Measurements from ENCODE around the gene ADH4.
A peak's percentile ranks its signal among the peaks of the same experiment; 100 is the strongest.

- TF ChIP-seq, protein P1, sequence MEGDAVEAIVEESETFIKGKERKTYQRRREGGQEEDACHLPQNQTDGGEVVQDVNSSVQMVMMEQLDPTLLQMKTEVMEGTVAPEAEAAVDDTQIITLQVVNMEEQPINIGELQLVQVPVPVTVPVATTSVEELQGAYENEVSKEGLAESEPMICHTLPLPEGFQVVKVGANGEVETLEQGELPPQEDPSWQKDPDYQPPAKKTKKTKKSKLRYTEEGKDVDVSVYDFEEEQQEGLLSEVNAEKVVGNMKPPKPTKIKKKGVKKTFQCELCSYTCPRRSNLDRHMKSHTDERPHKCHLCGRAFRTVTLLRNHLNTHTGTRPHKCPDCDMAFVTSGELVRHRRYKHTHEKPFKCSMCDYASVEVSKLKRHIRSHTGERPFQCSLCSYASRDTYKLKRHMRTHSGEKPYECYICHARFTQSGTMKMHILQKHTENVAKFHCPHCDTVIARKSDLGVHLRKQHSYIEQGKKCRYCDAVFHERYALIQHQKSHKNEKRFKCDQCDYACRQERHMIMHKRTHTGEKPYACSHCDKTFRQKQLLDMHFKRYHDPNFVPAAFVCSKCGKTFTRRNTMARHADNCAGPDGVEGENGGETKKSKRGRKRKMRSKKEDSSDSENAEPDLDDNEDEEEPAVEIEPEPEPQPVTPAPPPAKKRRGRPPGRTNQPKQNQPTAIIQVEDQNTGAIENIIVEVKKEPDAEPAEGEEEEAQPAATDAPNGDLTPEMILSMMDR (IDR thresholded peaks at IDR 0.05 in 2 of 3, conservative IDR thresholded peaks at IDR 0.05 in 1 of 3; ENCODE audit: borderline replicate concordance in 1 of 3, insufficient read depth in 1 of 3, low read depth in 2 of 3, low read length in 2 of 3), result peak; percentile 13 to 55 (median 40); a peak in 4 of 6 replicates
- TF ChIP-seq POLR2AphosphoS5 (IDR thresholded peaks at IDR 0.05; ENCODE audit: low read depth, low read length), result no peak
- TF ChIP-seq EZH2 (IDR thresholded peaks at IDR 0.05), result no peak
- no peak for TF ChIP-seq MAX (IDR thresholded peaks at IDR 0.05)
- no peak for TF ChIP-seq JUND (IDR thresholded peaks at IDR 0.05)
- TF ChIP-seq ATF3 (IDR thresholded peaks at IDR 0.05), result no peak
- TF ChIP-seq POLR2A (IDR thresholded peaks at IDR 0.05; ENCODE audit: borderline replicate concordance, extremely low read depth, insufficient read depth, insufficient read length), result no peak
- TF ChIP-seq ZNF274 (IDR thresholded peaks at IDR 0.05; ENCODE audit: low read depth, low read length), result no peak
- TF ChIP-seq SRF (IDR thresholded peaks at IDR 0.05; ENCODE audit: low read depth), result no peak
- TF ChIP-seq SIN3A (IDR thresholded peaks at IDR 0.05; ENCODE audit: low read depth), result no peak
- TF ChIP-seq YY1 (IDR thresholded peaks at IDR 0.05; ENCODE audit: extremely low read depth, insufficient replicate concordance, low read depth, low read length), result no peak
- no peak for TF ChIP-seq EGR1 (IDR thresholded peaks at IDR 0.05; ENCODE audit: low read depth)
- TF ChIP-seq REST (IDR thresholded peaks at IDR 0.05; ENCODE audit: low read depth), result no peak
Measured at GRCh38 chr4:99117876-99118693, 26.0 kb downstream of the ADH4 start.
